ENCODE measurements around the gene CAPN7.

The CAPN7 gene

GRCh38 chr3:15279205-15279604 is 73.2 kb downstream of the CAPN7 start:
- no peak for FAIRE-seq

- FAIRE-seq: no peak
Measured at GRCh38 chr3:15279671-15280402, 73.8 kb downstream of the CAPN7 start.

- no peak for FAIRE-seq
Measured at GRCh38 chr3:15280853-15281532, 74.9 kb downstream of the CAPN7 start.

DNA sequence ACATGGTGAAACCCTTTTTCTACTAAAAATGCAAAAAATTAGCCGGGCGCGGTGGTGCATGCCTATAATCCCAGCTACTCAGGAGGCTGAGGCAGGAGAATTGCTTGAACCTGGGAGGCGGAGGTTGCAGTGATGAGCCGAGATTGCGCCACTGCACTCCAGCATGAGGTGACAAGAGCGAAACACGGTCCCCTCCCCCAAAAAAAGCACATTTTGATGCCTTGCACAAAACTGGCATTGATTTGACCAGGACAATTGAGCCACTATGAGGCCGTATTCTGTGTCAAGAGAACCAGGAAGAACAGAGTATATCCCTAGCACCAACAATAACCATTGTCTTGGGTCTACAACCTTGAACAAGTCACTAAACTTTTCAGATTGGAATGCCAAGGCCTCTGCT is 75.8 kb downstream of the CAPN7 start:
- no peak for FAIRE-seq

DNA sequence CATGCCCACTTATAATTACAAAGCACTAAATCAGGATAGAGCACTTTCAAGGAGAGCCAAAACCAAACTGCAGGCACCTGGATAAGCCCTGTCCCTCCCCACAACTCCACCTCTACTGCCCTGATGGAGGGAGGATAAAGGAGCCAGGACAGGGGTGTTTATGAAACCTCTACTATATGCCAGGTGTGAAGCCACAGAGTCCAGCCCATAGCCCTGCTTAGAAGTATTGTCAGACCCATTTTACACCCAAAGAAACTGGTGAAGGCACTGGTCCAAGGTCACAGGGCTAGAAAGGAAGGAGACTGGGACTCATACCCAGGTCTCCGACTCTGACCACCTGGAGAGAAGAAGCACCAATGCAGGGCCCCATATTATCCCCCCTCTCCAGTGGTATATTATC is 77.7 kb downstream of the CAPN7 start:
- FAIRE-seq: no peak

GRCh38 chr3:15284121-15284889 is 78.3 kb downstream of the CAPN7 start:
- FAIRE-seq: no peak

- FAIRE-seq: no peak
Measured at GRCh38 chr3:15286022-15286421, 80.0 kb downstream of the CAPN7 start.

DNA sequence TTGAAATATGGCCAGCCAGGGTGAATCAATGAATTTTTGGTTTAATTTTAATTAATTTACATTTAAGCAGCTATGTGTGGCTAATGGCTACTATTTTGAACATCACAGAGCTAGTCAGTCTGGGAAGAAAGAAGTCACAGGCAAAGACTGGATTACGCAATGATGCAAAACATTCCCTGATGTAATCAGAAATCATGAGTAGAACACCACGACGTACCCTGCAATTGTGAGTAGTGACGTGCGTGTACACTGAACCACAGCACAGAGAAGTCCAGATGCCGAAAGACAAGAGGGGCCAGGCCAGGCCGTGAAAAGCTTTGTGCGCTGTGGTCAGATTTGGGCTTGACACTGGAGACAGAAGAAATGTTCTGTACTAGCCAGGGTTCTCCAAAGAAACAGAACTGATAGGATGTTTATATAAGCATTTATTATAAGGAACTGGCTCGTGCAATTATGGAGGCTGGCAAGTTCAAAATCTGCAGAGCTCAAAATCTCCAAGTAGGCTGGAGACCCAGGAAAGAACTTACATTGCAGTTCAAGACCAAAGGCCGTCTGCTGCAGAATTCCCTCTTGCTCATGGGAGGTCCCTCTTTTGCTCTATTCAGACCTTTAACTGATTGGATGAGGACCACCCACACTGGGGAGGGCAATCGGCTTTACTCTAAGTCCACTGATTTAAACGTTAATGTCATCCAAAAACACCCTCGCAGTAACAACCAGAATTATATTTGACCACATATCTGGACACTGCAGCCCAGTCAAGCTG is 81.7 kb downstream of the CAPN7 start:
- no peak for FAIRE-seq

GRCh38 chr3:15288331-15289035 is 82.4 kb downstream of the CAPN7 start:
- no peak for FAIRE-seq

GRCh38 chr3:15289661-15290060 is 83.6 kb downstream of the CAPN7 start:
- no peak for FAIRE-seq

GRCh38 chr3:15290736-15291135 is 84.7 kb downstream of the CAPN7 start:
- FAIRE-seq: no peak

GRCh38 chr3:15291589-15292541 is 85.8 kb downstream of the CAPN7 start:
- FAIRE-seq: no peak

DNA sequence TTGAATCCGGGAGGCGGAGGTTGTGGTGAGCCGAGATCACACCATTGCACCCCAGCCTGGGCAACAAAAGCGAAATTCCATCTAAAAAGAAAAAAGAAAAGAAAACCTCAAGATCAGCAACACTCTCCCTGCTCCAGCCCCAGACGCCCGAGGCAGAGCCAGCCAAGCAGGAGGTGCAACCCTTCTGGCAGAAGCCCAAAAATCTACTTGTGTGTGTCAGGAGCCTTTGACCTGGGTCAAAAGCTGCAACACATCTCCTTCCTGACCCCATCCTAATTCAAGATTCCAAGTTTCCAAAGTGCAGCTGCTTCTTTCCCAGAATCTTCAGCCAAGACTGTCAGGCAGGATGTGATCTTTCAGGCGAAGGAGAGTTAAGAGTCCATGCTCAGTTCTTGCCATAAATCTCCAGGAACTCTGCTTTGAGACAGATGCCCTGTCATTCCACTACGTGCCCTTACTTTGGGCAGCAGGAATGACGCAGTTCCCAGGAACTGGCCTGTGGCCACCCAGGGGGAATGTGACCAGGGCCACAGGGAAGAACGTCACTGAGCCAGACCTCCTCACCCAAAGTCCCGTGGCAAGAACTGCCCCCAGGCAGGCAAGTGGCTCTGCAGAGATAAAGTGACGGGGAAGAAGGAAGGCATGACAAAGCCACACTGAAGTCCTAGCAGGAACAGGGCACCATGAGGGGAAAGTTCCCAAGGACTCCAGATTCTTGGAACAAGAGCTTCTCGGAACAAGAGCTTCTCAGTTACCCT is 86.9 kb downstream of the CAPN7 start:
- FAIRE-seq: no peak

GRCh38 chr3:15294929-15295328 is 88.9 kb downstream of the CAPN7 start:
- no peak for FAIRE-seq

- FAIRE-seq: no peak
Measured at GRCh38 chr3:15295506-15295905, 89.5 kb downstream of the CAPN7 start.

DNA sequence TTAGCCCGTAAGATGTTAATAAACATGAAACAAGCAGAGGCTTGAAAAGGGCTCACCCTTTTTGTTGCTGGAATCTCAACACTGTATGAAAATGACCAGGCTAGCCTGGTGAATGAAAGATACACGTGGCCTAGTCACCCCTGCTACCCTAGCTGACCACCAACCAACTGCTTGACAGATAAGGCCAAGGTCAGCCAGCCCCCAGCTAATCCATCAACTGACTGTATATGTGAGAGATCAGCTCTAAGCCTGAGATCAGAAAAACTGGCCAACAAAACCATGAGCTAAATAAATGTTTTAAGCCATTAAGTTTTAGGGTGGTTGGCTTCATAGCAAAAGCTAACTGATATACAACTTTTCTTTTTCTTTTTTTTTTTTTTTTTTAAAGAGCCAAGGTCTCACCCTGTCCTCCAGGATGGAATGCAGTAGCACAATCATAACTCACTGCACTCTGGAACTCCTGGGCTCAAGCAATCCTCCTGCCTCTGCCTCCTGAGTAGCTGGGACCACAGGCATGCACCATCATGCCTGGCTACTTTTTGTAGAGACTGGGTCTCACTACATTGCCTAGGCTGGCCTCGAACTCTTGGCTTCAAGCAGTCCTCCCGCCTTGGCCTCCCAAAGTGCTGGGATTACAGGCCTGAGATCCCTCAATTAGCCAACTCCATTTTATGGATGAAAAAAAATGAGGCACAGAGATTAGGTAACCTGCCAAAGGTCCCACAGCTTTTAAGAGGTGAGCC is 91.7 kb downstream of the CAPN7 start:
- FAIRE-seq: no peak

- FAIRE-seq: no peak
Measured at GRCh38 chr3:15298504-15298903, 92.5 kb downstream of the CAPN7 start.

- FAIRE-seq: no peak
Measured at GRCh38 chr3:15299036-15299435, 93.0 kb downstream of the CAPN7 start.

- no peak for FAIRE-seq
Measured at GRCh38 chr3:15300323-15301078, 94.5 kb downstream of the CAPN7 start.

Data from endometrium (tissue), 2 donors.